Measurements from ENCODE around the gene MATN4.

MATN4 gene

GRCh38 chr20:45288860-45289259, 19.2 kb downstream of the MATN4 start:
- no peak for DNase-seq

DNA sequence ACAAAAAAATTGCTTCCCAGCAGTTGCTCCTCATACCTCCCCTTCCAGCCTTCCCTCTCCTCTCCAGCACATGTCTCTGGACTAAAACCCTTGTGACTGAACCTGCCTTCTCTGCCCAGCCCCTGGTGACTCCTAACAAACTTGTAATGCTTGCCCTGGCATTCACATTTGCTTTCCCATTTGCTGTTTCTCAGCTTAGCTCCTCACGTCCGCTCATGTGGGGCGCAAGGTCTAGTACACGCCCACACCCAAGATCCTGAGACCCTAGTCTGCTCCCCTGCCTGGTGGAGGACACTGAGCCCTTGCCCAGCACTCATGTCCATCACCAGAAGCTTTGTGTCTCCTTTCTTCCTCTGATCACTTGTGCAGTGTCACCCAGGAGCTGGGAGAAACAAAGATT, 19.7 kb downstream of the MATN4 start:
- no peak for DNase-seq

DNA sequence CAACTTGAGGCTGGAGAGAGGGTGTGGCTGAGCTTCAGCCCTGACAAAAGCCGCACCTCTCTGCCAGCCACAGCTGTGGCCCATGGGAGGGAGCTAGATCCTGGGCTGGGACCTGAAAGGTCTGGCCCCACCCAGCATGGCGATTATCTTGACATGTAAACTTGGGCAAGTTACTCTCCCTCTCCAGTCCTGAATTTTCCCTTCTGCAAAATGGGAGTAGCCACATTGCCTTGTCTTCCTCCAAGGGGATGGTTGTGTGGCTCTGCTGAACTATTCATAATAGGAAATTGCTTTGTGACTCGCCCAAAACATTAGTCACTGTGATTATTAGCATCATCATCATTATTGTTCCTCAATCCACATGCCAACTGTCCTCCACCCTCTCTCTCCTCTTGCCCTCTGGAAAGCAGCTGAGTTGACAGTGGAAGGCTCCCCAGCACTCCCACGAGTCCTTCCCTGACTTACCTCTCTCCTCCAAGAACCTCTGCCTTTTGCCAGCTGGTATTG, 24.5 kb downstream of the MATN4 start:
- DNase-seq, result no peak

GRCh38 chr20:45282700-45283550, 25.2 kb downstream of the MATN4 start:
- DNase-seq, result no peak

DNA sequence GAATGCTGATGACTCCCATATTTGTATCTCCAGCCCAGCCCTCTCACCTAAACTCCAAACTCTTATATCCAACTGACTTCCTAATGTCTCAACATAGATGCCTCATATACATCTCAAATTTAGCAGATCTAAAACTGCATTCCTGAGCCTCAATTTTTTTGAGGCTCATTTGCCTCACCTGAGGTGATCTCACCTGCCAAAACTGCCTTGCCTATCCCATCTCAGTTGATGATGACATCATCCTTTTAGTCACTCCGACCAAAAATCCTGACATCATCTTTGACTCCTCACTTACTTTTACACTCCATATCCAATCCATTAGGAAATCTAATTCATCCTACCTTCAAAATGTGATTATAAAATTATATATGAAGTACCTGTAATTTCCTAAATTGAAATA, 28.1 kb downstream of the MATN4 start:
- DNase-seq, result no peak

GRCh38 chr20:45275338-45275737, 32.8 kb downstream of the MATN4 start:
- DNase-seq, result no peak

DNA sequence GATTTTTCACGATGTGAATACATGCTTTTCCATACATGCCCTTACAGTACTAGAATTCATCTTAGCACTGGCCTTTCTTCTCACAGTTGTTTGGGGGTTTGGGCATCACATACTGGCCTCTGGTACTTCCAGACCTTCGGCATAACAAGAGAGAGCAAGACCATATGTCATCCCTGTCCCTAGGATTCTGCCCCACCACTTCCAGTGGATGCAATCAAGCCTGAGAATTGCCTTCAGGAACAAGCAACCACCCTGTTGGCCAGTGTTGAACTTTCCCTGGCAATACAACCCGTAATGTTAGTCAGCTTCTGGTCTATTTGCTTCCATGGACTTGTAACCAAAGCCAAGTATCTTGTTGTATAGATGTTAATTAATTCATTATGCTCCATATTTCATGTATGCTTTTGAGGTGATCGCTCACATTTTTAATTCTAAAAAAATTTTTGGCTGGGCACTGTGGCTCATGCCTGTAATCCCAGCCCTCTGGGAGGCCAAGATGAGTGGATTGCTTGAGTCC, 38.3 kb downstream of the MATN4 start:
- no peak for DNase-seq

DNA sequence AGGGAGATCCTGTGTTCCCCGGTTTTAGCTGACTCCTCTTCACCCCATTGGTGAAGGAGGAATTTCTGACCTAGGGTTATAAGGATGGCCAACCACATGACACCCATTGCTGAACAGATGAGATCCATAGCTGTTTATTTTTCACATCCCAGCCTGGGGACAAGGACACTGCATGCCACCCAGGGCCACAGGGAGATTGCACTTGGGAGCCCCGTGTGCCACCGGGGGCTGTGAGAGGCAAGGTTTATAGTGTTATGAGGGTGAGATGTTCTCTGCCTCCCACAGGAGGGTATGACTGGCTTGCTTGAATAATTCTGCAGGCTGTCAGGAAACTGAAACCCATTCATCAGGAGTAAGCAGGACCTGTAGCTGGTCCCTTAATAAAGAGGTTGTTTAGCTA, 39.0 kb downstream of the MATN4 start:
- DNase-seq, result no peak

- no peak for DNase-seq
Observed at GRCh38 chr20:45268531-45268930, 39.6 kb downstream of the MATN4 start.

GRCh38 chr20:45266977-45267376, 41.1 kb downstream of the MATN4 start:
- no peak for DNase-seq

DNA sequence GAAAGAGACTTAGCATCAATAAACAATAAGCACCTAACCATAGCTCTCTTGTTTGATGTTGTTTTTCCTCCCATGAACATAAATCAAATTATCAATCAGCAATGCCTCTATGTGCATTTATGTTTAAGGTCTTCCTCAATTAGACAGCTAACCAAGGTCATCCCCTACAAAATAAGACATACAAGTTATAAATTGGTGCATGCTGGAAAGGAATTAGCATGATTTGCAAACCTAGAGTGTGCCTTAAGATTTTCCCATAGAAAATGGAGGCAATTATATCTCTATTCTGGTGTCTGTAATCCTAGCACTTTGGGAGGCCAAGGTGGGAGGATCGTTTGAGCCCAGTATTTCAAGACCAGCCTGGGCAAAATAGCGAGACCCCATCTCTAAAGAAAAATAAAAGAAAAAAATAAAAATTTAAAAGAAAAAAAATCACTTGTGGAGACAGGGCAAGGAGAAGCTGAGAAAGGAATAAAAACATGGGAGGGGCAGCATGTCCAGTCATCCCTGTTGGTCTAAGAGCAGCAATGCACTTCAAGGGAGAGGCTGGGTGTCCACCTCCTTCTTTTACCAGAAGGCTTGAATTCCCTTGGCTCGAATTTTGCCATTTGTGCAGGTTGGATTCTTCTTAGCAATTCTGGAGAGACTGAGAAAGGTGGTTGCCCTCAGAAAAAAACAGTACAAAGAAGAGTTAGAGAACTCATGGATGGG, 44.4 kb downstream of the MATN4 start:
- no peak for DNase-seq

- DNase-seq, result no peak
Observed at GRCh38 chr20:45258664-45259063, 49.4 kb downstream of the MATN4 start.

GRCh38 chr20:45258259-45258658, 49.8 kb downstream of the MATN4 start:
- no peak for DNase-seq

GRCh38 chr20:45257711-45258110, 50.4 kb downstream of the MATN4 start:
- no peak for DNase-seq

- no peak for DNase-seq
Observed at GRCh38 chr20:45257161-45257560, 50.9 kb downstream of the MATN4 start.

GRCh38 chr20:45254383-45255262, 53.5 kb downstream of the MATN4 start, which contains the start of gene SLPI:
Gene SLPI (minus strand): TSS chr20:45254564. CDS start chr20:45254543, 21 bp downstream.
- DNase-seq, result peak; percentile 79

DNA sequence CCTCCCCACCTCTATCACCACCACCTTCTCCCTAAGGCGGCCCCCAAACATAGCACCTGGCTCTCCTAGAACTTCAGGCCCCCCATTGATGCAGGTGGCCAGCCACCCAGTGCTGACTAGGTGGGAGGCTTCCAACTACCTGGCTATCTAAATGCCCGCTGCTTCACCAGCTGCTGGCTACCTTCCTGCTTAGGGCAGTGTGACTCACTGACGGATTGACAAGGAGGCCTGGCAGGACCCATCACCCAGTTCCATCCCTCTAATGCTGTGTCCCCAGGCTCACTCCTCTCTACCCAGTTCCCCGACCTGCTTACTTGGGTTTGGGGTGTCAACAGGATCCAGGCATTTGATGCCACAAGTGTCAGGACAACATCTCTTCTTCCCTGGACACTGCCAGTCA, 54.8 kb downstream of the MATN4 start:
- no peak for DNase-seq

DNA sequence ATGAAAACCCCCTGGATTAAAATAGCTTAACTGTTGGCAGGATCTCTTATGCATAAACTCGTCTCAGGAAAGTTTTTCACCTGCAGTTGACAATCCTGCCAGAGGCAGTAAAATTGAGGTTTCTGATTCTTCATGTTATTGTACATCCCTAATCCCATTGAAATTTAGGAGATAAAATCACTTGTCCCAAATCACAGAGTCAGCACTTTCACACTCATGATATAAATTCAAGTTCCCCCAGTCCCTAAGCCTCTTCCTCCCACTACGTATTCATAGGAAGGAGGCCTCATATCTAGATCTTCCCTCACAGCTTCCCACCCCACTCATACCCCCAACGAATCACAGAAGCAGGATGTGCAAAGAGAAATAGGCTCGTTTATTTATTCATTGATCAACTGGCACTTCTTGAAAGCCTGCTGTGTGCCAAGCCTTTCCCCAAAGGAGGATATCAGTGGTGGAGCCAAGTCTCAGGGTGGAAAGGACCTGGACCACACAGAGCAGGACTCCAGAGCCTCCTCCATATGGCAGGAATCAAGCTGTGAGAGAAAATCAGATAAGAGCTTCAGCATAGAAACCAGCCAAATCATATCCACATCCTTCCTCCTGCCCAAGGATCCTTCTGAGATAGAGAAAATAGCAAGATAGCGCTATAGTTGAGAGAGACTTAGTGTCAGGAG, 56.1 kb downstream of the MATN4 start:
- no peak for DNase-seq

GRCh38 chr20:45248609-45249008, 59.5 kb downstream of the MATN4 start:
- DNase-seq, result no peak

- no peak for DNase-seq
Observed at GRCh38 chr20:45247865-45248264, 60.2 kb downstream of the MATN4 start.

DNA sequence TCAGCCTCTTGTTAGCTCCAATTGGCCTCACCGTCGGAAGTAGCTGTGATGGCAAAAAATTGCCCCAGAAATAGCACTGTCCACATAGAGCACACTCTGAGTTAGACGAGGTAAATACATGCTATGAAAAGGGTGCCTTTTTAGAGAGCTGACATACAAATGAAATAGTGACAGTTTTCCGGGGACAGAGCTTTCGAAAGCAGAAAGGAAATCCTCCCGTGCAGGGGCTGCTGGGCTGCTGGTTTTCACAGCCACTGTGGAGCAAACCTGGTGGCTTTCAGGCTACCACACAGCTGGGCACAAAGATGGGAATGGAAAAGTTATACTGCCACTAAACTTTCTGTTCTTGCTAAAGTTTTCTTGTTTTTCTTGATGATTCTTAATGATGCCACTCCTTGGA, 62.0 kb downstream of the MATN4 start:
- DNase-seq, result no peak

All from NCI-H2029 (cell line).